Hepatocyte (in vitro differentiated cells): ENCODE data around the gene FRY. TPM values are rescaled to one million over a fixed set of nuclear protein-coding genes. Genes with fewer than 3 reads are reported as not detected.

Source experiments
- DNase-seq: peaks from one replicate; pipeline ENCODE4 v3.0.0-alpha.2; 2016; ENCODE audit warnings: low spot score
- H2AFZ ChIP-seq: fragments of 200-600 bp; sonication (generic); 2 replicates; pipeline ENCODE4 v1.6.0; 2016; ENCODE audit warnings: antibody characterized with exemption, mild to moderate bottlenecking
- H3K27ac ChIP-seq: fragments of 200-600 bp; sonication (generic); 2 replicates; pipeline ENCODE4 v1.5.1; 2016; ENCODE audit warnings: mild to moderate bottlenecking
- H3K27me3 ChIP-seq: fragments of 200-600 bp; sonication (generic); 2 replicates; pipeline ENCODE4 v1.6.1; 2016
- H3K36me3 ChIP-seq: fragments of 200-600 bp; sonication (generic); replicated peaks from 2 replicates; pipeline ENCODE4 v1.5.1; 2016; ENCODE audit warnings: low read depth; ENCODE audit not compliant: insufficient read depth
- H3K4me1 ChIP-seq: fragments of 200-600 bp; sonication (generic); 2 replicates; pipeline ENCODE4 v1.5.1; 2016; ENCODE audit warnings: mild to moderate bottlenecking, moderate library complexity; ENCODE audit not compliant: insufficient read depth
- H3K4me2 ChIP-seq: fragments of 200-600 bp; sonication (generic); 2 replicates; pipeline ENCODE4 v1.6.0; 2016
- H3K4me3 ChIP-seq: fragments of 200-600 bp; sonication (generic); 2 replicates; pipeline ENCODE4 v1.5.1; 2016; ENCODE audit warnings: mild to moderate bottlenecking
- H3K79me2 ChIP-seq: fragments of 200-600 bp; sonication (generic); 2 replicates; pipeline ENCODE4 v1.6.0; 2017; ENCODE audit warnings: mild to moderate bottlenecking
- H3K9me2 ChIP-seq: fragments of 200-600 bp; sonication (generic); replicated peaks from 2 replicates; pipeline ENCODE4 v1.6.0; 2017; ENCODE audit warnings: mild to moderate bottlenecking; ENCODE audit not compliant: insufficient read depth
- H3K9me3 ChIP-seq: fragments of 200-600 bp; sonication (generic); 2 replicates; pipeline ENCODE4 v1.5.1; 2016; ENCODE audit warnings: low read depth, mild to moderate bottlenecking
- H4K20me1 ChIP-seq: fragments of 200-600 bp; sonication (generic); 2 replicates; pipeline ENCODE4 v1.6.0; 2016; ENCODE audit warnings: mild to moderate bottlenecking; ENCODE audit not compliant: insufficient read depth, poor library complexity, severe bottlenecking
- EZH2 ChIP-seq: fragments of 200-600 bp; sonication (generic); IDR thresholded peaks from 2 replicates; pipeline ENCODE4 v1.6.1; 2016; ENCODE audit warnings: antibody characterized with exemption, mild to moderate bottlenecking, borderline replicate concordance
- EZH2phosphoT487 ChIP-seq: fragments of 200-600 bp; sonication (generic); IDR thresholded peaks from one replicate; pipeline ENCODE4 v1.6.1; 2018; ENCODE audit warnings: antibody characterized with exemption, mild to moderate bottlenecking, low read depth, moderate library complexity; ENCODE audit not compliant: unreplicated experiment, severe bottlenecking
- WGBS: methylation state at CpG from one replicate; pipeline ENCODE4 v1.1.6; 2016; ENCODE audit warnings: low lambda C conversion rate; ENCODE audit errors: missing lambda C conversion rate; 5-methylcytosine and 5-hydroxymethylcytosine counted together
- polyA plus RNA-seq: library from polyadenylated mRNA; unstranded; fragments of >200 nt; fragmentation: Nextera tagmentation; extraction: Ambion mirVana; gene quantifications from 2 replicates; pipeline ENCODE4 v1.2.1, GENCODE V29; 2016
- total RNA-seq: library from RNA; depleted of rRNA; stranded (reverse); fragments of >200 nt; gene quantifications from 2 replicates; pipeline ENCODE4 v1.2.3, GENCODE V29; 2014
- TF ChIP-seq, protein P1 (sequence below): fragments of 200-600 bp; sonication (generic); IDR thresholded peaks from 2 replicates; pipeline ENCODE4 v1.5.1; 2016; ENCODE audit warnings: antibody characterized with exemption, mild to moderate bottlenecking; ENCODE audit not compliant: poor library complexity

The FRY gene
- total and polyA plus RNA-seq, 2 experiments from 2014 or later: 2.4 to 3.7 TPM

DNA sequence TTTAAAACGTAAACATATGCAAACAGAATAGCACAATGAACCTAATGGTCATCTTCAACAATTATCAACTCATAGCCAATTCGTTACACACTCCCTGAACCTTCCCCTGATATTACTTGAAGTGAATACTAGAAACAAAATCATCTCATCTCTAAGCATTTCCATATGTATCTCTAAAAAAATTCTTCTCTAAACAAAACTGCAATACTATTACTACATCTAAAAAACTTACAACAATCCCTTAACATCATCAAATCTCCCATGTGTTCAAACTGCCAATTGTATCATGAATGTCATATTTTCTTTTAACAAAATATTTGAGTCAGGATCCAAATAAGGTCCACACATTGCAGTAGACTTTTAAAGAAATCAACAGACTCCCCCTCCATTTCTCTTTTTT is 61.4 kb downstream of the FRY start:
- 88% methylated on average over 2 of the region's 2 CpGs for WGBS
- no peaks in the 10 kb centered on the region for H3K27me3 ChIP-seq

DNA sequence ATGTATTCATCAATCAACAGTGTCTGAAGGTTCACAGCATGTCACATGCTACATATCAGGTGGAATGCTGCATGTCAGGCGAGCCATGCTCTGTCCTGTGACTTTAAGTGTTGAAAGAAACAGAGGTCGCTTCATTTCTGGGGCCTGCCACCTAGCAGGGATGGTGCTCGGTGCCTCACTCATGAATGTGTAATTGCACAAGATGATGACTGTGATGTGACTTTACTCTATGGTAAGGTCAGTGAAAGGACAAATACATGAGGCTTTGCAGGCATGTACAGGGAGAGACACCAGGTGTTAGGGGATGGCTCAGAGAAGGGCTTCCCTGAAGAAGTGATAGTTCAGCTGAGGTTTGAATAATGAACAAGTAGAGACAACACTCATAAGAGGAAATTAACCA is 66.7 kb downstream of the FRY start:
- no peaks in the 10 kb centered on the region for H3K36me3 ChIP-seq
- H3K4me2 ChIP-seq: no peak overlapping the region
- H3K9me3 ChIP-seq: no peaks in the 10 kb centered on the region
- H3K4me1 ChIP-seq: no peaks in the 10 kb centered on the region
- TF ChIP-seq, protein P1, sequence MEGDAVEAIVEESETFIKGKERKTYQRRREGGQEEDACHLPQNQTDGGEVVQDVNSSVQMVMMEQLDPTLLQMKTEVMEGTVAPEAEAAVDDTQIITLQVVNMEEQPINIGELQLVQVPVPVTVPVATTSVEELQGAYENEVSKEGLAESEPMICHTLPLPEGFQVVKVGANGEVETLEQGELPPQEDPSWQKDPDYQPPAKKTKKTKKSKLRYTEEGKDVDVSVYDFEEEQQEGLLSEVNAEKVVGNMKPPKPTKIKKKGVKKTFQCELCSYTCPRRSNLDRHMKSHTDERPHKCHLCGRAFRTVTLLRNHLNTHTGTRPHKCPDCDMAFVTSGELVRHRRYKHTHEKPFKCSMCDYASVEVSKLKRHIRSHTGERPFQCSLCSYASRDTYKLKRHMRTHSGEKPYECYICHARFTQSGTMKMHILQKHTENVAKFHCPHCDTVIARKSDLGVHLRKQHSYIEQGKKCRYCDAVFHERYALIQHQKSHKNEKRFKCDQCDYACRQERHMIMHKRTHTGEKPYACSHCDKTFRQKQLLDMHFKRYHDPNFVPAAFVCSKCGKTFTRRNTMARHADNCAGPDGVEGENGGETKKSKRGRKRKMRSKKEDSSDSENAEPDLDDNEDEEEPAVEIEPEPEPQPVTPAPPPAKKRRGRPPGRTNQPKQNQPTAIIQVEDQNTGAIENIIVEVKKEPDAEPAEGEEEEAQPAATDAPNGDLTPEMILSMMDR: no peak
- TF ChIP-seq EZH2phosphoT487: no peak
- H3K4me3 ChIP-seq: no peak overlapping the region
- H2AFZ ChIP-seq: no peak overlapping the region
- no peaks in the 10 kb centered on the region for H4K20me1 ChIP-seq
- H3K27ac ChIP-seq: no peak overlapping the region
- no peaks in the 10 kb centered on the region for H3K27me3 ChIP-seq
- whole genome bisulfite sequencing: 85% methylated on average over 3 of the region's 3 CpGs
- DNase-seq: peak; percentile 16
- no peaks in the 10 kb centered on the region for H3K9me2 ChIP-seq
- H3K79me2 ChIP-seq: no peaks in the 10 kb centered on the region

More for the DNA sequence above, 61.4 kb downstream of the FRY start:
- no peak for TF ChIP-seq EZH2phosphoT487
- TF ChIP-seq, protein P1: no peak
- TF ChIP-seq EZH2: no peak
- no peak overlapping the region for H3K4me2 ChIP-seq
- no peak overlapping the region for H2AFZ ChIP-seq
- no peaks in the 10 kb centered on the region for H3K9me3 ChIP-seq
- no peaks in the 10 kb centered on the region for H3K36me3 ChIP-seq
- H3K27ac ChIP-seq: no peak overlapping the region
- H3K4me3 ChIP-seq: no peak overlapping the region
- H3K4me1 ChIP-seq: no peaks in the 10 kb centered on the region
- no peaks in the 10 kb centered on the region for H3K9me2 ChIP-seq
- no peak for DNase-seq
- H3K79me2 ChIP-seq: no peaks in the 10 kb centered on the region
- no peaks in the 10 kb centered on the region for H4K20me1 ChIP-seq

DNA sequence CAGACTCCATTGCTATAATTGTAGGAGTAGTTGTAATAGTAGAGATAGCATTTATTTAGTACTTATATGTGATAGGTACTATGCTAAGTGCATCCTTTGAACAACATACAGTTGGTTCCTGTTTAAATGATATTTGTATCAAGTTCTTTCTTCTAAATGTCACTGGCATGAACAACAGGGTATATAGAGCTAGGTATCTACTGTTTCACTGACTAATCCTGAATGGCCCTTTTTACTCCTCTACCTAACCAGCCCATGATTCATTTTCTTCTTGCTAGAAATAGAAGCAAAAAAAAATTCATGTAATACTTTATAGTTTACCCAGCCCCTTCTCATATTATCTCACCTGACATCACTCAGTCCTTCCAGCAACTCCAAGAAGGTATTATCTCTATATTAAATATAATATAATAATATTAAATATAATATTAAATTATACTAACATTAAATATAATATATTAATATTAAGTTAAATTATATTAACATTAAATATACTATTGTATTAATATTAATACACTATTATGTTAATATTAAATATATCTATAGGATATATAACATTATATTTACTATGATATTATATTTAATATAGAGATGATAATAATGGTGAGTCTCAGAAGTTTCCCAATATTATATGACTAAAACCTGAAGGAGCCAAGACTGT is 74.2 kb downstream of the FRY start:
- Histone ChIP-seq H3K9me2 (no peaks in the 10 kb centered on the region), H3K27me3 (no peaks in the 10 kb centered on the region), H3K27ac (no peak overlapping the region), H3K9me3 (no peaks in the 10 kb centered on the region), H3K4me3 (no peak overlapping the region), H3K36me3 (no peaks in the 10 kb centered on the region), H3K4me1 (no peaks in the 10 kb centered on the region), H3K4me2 (no peak overlapping the region), H2AFZ (no peak overlapping the region), H3K79me2 (no peaks in the 10 kb centered on the region), H4K20me1 (no peaks in the 10 kb centered on the region)
- DNase-seq: no peak
- no peak for TF ChIP-seq EZH2
- TF ChIP-seq, protein P1: no peak
- TF ChIP-seq EZH2phosphoT487: no peak

DNA sequence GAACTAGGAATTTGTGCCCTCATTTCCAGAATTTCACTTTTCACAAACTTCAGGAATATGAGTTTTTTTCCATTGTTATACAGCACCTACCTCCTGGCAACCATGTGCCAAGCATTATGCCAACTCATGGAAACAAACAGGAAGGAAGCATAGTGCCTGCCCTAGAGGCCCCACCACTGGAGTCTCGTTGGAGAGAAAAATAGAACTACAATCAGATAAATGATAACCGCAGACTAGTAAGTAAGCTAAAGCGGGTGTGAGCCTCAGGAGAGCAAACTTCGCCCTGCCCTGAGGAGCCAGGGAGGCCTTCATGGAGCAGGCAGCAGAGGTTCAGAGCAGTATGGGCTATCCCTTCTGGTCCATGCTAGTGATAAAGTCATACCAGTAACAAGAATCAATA is 75.9 kb downstream of the FRY start:
- WGBS: 90% methylated on average over 4 of the region's 4 CpGs
- H3K4me1 ChIP-seq: no peaks in the 10 kb centered on the region

More for the DNA sequence above, 75.9 kb downstream of the FRY start:
- H3K27me3 ChIP-seq: no peaks in the 10 kb centered on the region
- no peak for DNase-seq
- H3K4me3 ChIP-seq: no peak overlapping the region
- no peak overlapping the region for H3K4me2 ChIP-seq
- H2AFZ ChIP-seq: no peak overlapping the region
- no peak overlapping the region for H3K27ac ChIP-seq
- no peaks in the 10 kb centered on the region for H3K9me3 ChIP-seq
- TF ChIP-seq EZH2phosphoT487 (no peak), EZH2 (no peak)
- H3K9me2 ChIP-seq: no peaks in the 10 kb centered on the region
- H3K79me2 ChIP-seq: no peaks in the 10 kb centered on the region
- H3K36me3 ChIP-seq: no peaks in the 10 kb centered on the region
- no peaks in the 10 kb centered on the region for H4K20me1 ChIP-seq
